HG03097 (cell line): Measurements from ENCODE around the gene FNDC1.
"Not testable (repeated sequence)": the region's sequence is repeated elsewhere in the genome, so short reads cannot be mapped to it uniquely, and the experiment has no call there.

Experiments
- ATAC-seq: cut with Tn5 transposase; IDR thresholded peaks from one replicate; pipeline ENCODE4 v1.9.1; 2021; ENCODE audit not compliant: unreplicated experiment, low FRiP score

FNDC1 gene

DNA sequence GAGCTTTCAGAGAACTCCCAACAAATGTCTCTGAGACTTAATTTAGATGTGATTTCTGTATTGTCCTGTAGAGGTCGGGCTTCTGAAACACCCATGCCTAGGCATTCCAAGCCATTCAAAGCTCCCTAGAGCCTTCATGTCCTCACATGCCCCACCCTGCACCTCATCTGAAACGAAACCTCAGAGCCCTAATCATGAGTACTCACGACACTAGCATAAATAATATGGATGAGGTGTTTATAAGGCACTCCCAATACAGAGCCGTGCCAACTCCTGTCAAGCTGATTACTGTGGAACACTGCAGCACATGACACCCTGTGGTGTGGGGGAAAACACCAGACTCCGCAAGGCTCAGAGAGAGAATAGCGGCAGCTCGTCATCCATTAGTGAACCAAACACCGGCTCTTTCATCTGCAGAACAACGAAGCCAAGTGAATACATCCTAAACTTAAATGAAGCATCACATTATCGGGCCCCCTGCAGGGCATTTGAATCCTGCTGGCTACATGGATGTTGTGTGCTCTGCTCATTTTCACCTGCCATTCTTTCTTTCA is 83.8 kb downstream of the FNDC1 start:
- ATAC-seq: no peak

DNA sequence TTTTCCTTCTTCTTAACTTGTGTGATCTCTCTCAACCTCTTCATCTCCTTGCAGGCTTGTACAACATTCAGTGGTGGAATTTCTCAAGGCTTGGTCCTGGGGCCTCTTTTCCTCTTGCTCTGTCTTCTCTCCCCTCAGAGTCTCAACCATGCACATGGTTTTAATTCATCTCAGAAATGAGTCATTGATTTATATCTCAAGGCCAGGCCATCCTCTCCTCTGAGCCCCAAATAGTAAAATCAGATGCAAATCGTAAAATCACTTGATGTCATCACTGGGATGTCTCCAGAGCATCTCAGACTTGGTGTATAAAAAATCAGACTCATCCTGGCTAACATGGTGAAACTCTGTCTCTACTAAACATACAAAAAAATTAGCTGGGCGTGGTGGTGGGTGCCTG is 85.0 kb downstream of the FNDC1 start:
- ATAC-seq: no peak

- no peak for ATAC-seq
Observed at GRCh38 chr6:159255434-159255951, 86.3 kb downstream of the FNDC1 start.

DNA sequence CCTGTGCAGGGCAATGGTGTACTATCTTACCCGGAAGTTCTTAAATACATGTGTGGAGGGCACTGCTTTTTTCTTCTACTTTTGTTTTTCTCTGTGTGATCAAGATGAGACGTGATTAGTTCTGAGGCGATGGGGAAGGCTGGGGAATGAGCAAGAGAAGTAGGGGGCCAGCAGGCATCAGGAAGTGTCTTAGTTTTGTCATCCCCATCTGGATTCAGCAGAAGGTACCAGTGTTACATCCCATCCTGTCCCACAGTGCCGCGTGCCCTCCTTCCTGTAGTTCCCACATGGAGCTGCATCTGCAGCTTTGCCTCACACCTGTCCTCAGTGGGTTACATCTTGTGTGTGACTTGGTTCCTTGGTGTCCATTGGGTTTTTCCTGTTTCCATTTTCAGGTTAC is 86.9 kb downstream of the FNDC1 start:
- no peak for ATAC-seq

- ATAC-seq: no peak
Observed at GRCh38 chr6:159257846-159258245, 88.6 kb downstream of the FNDC1 start.

DNA sequence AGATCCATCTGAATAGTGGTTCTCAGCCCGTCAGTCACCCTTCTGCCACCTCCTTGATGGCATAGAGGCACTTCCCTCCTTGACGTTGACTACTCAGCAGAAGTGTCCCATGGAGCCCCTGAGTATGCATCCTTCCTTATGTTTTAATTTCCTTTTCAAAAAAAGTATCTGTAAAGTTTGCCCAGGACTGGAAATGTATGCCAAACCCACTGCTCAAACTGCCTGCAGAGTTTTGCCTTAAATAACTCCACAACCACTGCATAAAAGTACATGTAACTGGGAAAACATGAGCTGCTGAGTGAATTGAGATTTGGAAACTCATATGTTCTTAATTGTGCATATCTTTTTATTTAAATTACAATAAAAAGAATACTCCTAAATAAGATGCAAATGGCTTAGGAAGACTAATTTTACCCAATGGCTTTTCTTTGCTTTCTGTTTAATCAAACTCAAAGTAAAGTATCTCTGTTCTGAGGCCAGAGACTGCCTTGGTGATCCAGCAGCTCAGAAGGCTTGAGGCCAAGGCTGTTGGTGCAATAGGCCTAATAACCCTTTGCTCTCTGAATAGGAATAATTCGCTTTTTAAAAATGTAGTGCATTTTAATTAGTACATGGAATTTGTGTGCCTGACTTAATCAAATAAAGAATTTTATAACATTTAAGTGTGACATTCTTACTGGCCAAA is 90.4 kb downstream of the FNDC1 start:
- no peak for ATAC-seq

GRCh38 chr6:159260208-159260607 is 91.0 kb downstream of the FNDC1 start:
- ATAC-seq: no peak

DNA sequence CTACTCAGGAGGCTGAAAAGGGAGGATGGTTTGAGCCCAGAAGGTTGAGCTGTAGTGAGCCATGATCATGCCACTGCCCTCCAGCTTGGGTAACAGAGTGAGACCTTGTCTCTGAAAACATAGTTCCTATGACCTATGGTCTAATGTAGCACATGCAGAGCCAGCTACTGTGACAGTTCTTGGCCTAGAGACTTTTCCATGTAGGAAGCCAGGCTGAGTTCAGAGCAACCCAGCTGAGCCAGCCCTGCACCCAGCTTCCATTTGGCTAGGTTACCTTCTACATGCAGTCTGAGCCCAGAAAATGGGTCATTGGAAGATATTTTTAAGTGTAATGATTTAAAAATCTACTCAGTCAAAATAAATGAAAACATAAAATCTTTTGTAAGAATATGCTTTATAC is 92.8 kb downstream of the FNDC1 start:
- ATAC-seq: no peak

- ATAC-seq: no peak
Observed at GRCh38 chr6:159262586-159262985, 93.4 kb downstream of the FNDC1 start.

- no peak for ATAC-seq
Observed at GRCh38 chr6:159267165-159267564, 98.0 kb downstream of the FNDC1 start.

DNA sequence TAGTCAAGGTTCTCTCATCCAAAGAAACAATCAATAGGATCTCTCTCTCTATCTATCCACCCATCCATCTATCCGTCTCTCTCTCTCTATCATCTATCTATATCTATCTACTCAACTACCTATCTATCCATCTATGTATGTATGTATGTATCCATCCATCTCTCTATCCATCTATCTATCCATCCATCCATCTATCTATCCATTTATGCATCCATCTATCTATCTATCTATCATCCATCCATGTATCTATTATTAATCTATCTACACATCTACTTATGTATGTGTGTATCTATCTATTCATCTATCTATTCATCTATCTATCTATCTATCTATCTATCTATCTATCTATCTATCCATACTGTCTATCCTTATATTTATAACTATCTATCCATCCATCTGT is 99.3 kb downstream of the FNDC1 start:
- ATAC-seq: no peak

DNA sequence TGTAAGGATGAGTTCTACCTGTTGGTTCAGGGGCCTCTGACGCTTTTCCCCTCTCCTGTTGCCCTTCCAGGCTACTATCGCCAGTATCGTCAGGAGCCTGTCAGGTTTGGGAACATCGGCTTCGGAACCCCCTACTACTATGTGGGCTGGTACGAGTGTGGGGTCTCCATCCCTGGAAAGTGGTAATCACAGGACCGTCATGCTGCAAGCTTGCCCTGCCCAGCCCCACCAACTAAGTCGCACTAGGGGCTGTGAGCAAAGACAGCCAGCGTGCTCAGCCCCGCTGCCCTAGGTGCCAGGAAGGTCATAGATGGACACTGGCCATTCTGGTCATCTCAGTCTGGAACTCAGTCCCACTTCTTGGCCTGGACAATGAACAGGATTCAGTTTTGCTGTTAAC is 102.1 kb downstream of the FNDC1 start:
- no peak for ATAC-seq

DNA sequence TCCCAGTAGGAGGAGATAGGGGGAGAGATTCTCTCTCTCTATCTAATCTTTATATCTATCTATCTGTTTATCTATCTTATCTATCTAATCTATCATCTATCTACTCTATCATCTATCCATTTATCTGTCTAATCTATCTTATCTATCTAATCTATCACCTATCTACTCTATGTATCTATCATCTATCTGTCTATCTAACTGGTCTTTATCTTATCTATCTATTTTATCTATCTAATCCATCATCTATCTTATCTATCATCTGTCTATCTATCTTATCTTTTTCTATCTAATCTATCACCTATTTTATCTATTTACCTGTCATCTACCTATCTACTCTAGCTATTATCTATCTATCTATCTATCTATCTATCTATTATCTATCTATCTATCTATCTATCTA is 109.4 kb downstream of the FNDC1 start:
- ATAC-seq: no peak

- no peak for ATAC-seq
Observed at GRCh38 chr6:159279790-159280277, 110.6 kb downstream of the FNDC1 start.

GRCh38 chr6:159282421-159282820 is 113.2 kb downstream of the FNDC1 start:
- ATAC-seq: no peak

GRCh38 chr6:159284661-159285060 is 115.5 kb downstream of the FNDC1 start:
- ATAC-seq: not testable (repeated sequence)

GRCh38 chr6:159298840-159299239 is 129.6 kb downstream of the FNDC1 start:
- ATAC-seq: no peak

DNA sequence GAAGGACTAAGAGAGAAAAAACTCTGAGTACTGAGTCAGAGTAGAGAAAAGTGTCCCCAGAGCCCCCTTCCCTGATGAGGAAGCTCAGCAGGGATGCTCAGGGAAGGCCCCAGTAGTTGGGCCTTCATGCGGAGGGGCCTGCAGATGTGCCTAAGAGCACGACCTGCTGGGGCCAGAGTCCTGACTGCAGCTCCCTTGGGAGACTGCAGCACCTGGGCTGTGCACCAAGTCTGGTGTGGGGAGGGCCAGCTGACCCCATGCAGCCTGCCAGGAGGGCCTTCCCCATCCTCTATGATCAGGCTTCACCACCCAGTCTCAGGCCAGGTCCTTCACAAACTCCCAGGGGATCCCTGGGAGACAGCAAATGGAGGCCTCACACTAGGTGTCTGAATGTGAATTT is 130.4 kb downstream of the FNDC1 start:
- no peak for ATAC-seq

DNA sequence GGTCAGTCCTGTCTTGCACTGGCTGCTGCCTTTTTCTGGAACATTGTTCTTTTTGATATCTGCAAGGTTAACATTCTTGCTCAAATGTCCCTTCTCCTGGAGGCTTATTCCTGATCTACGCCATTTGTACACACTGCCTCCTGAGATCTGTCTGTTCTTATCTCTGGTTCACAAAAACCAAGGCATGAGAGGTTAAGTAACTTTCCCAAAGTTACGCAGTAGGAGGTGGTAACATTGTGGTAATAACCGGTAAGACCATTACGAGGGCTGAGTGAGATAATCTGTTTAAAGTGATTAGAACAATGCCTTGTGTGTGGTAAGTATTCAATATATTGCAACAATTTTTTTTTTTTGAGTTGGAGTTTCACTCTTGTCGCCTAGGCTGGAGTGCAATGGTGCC is 132.1 kb downstream of the FNDC1 start:
- ATAC-seq: no peak

- ATAC-seq: no peak
Observed at GRCh38 chr6:159301810-159302593, 132.8 kb downstream of the FNDC1 start.

DNA sequence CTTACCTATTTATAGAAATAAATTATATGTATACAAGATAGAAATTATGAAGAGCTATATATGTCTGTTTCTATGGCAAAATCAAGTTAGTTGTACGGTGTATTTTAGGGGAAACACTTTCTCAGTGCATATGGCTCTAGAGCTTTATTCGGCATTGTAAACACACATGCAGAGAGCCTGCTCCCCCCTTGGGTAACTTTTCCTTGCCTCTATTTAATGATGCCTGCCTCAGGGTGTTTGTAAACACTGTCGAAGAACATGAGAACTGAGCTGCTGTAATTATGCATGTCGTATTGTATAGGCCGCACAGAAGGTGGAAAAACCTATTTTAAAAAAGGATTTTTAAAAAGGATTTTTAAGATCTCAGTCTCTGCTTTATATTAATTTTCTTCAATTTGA is 133.4 kb downstream of the FNDC1 start:
- no peak for ATAC-seq

DNA sequence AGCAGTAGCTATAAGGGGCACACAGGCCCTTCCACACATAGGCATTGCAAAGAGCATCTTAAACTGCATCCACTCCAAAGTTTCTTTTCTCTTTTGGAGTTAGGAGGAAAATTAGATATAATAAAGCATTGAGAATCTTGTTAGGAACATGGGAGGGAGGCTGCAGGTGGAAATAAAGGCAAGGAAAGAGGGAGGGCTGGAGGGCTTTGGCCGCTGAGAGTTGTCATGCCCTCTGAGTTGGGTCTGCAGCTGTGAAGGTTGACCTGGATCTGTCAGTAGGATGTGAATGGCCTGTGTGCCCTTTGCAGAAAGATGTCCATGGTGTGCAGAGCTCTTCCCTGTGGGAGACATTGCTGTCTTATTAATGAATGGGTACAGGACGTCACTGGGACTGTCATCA is 134.0 kb downstream of the FNDC1 start:
- ATAC-seq: no peak
